Sigmoid colon (tissue), 4 donors: Measurements from ENCODE around the gene NUDT17.
"Not testable (repeated sequence)": the region's sequence is repeated elsewhere in the genome, so short reads cannot be mapped to it uniquely, and the experiment has no call there.

Experiments
- EP300 ChIP-seq, 4 donors: sonication (generic); formaldehyde crosslinking; IDR thresholded peaks; one replicate each; pipeline ENCODE4 v1.6.1; 2017; ENCODE audit warnings: antibody characterized with exemption in 4 of 4
- POLR2AphosphoS5 ChIP-seq, 4 donors: sonication (generic); formaldehyde crosslinking; IDR thresholded peaks; one replicate each; pipeline ENCODE4 v1.6.1; 2017; ENCODE audit warnings: antibody characterized with exemption in 4 of 4
- TF ChIP-seq, protein P1 (sequence below), 4 experiments: fragments of 450-650 bp in 3 of 4; fragments of 200-600 bp in 1 of 4; IDR thresholded peaks; one replicate each; pipeline ENCODE4 v1.5.1; 2016 to 2019; ENCODE audit warnings: antibody characterized with exemption in 4 of 4, mild to moderate bottlenecking in 3 of 4, moderate library complexity in 2 of 4

DNA sequence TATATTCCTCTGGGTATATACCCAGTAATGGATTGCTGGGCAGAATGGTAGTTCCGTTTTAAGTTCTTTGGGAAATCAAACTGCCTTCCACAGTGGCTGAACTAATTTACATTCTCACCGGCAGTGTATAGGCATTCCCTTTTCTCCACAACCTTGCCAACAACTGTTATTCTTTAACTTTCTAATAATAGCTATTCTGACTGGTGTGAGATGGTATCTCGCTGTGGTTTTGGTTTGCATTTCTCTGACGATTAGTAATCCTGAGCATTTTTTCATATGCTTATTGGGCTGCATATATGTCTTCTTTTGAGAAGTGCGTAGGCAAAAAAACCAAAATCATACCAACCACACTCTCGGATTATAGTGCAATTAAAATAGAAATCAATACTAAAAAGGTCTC lies 27.3 kb upstream of the NUDT17 start:
- TF ChIP-seq, protein P1, sequence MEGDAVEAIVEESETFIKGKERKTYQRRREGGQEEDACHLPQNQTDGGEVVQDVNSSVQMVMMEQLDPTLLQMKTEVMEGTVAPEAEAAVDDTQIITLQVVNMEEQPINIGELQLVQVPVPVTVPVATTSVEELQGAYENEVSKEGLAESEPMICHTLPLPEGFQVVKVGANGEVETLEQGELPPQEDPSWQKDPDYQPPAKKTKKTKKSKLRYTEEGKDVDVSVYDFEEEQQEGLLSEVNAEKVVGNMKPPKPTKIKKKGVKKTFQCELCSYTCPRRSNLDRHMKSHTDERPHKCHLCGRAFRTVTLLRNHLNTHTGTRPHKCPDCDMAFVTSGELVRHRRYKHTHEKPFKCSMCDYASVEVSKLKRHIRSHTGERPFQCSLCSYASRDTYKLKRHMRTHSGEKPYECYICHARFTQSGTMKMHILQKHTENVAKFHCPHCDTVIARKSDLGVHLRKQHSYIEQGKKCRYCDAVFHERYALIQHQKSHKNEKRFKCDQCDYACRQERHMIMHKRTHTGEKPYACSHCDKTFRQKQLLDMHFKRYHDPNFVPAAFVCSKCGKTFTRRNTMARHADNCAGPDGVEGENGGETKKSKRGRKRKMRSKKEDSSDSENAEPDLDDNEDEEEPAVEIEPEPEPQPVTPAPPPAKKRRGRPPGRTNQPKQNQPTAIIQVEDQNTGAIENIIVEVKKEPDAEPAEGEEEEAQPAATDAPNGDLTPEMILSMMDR (IDR thresholded peaks at IDR 0.05), result not testable (repeated sequence)
- TF ChIP-seq EP300, POLR2AphosphoS5 (IDR thresholded peaks at IDR 0.05): not testable (repeated sequence)
